ENCODE results near the gene HYDIN.

The HYDIN gene

GRCh38 chr16:71230122-71230845 is at the start of gene HYDIN:
TSS of gene HYDIN (minus strand) at chr16:71230722. CDS start at chr16:71186895, 43,827 bp downstream.
- DNase-seq (ENCODE audit: insufficient read length, low spot score) (peak; percentile 37), FAIRE-seq (no peak)

- FAIRE-seq, result peak; percentile 38
Observed at GRCh38 chr16:71276589-71277334, 46.2 kb upstream of the HYDIN start.

GRCh38 chr16:71273384-71273783 is 42.9 kb upstream of the HYDIN start:
- DNase-seq (ENCODE audit: insufficient read length, low spot score), result no peak
- no peak for FAIRE-seq

More at GRCh38 chr16:71276589-71277334, 46.2 kb upstream of the HYDIN start:
- DNase-seq (ENCODE audit: insufficient read length, low spot score), result no peak

GRCh38 chr16:71264299-71264698 is 33.8 kb upstream of the HYDIN start:
- FAIRE-seq (no peak), DNase-seq (ENCODE audit: insufficient read length, low spot score) (no peak)

GRCh38 chr16:71263582-71263981 is 33.1 kb upstream of the HYDIN start:
- no peak for FAIRE-seq

GRCh38 chr16:71262391-71262790 is 31.9 kb upstream of the HYDIN start:
- no peak for DNase-seq (ENCODE audit: insufficient read length, low spot score)
- no peak for FAIRE-seq

More at GRCh38 chr16:71263582-71263981, 33.1 kb upstream of the HYDIN start:
- DNase-seq (ENCODE audit: insufficient read length, low spot score), result no peak

- FAIRE-seq, result no peak
Observed at GRCh38 chr16:71260995-71261394, 30.5 kb upstream of the HYDIN start.

GRCh38 chr16:71259086-71259485 is 28.6 kb upstream of the HYDIN start:
- no peak for FAIRE-seq
- DNase-seq (ENCODE audit: insufficient read length, low spot score), result no peak

More at GRCh38 chr16:71260995-71261394, 30.5 kb upstream of the HYDIN start:
- DNase-seq (ENCODE audit: insufficient read length, low spot score), result no peak

GRCh38 chr16:71258372-71258771 is 27.9 kb upstream of the HYDIN start:
- DNase-seq (ENCODE audit: insufficient read length, low spot score) (no peak), FAIRE-seq (no peak)

GRCh38 chr16:71257768-71258167 is 27.2 kb upstream of the HYDIN start:
- DNase-seq (ENCODE audit: insufficient read length, low spot score) (no peak), FAIRE-seq (no peak)

- FAIRE-seq (no peak), DNase-seq (ENCODE audit: insufficient read length, low spot score) (no peak)
Observed at GRCh38 chr16:71255721-71256120, 25.2 kb upstream of the HYDIN start.

- no peak for FAIRE-seq
- no peak for DNase-seq (ENCODE audit: insufficient read length, low spot score)
Observed at GRCh38 chr16:71254832-71255525, 24.5 kb upstream of the HYDIN start.

- DNase-seq (ENCODE audit: insufficient read length, low spot score) (no peak), FAIRE-seq (no peak)
Observed at GRCh38 chr16:71250461-71251235, 20.1 kb upstream of the HYDIN start.

- FAIRE-seq, result peak; percentile 77
- no peak for DNase-seq (ENCODE audit: insufficient read length, low spot score)
Observed at GRCh38 chr16:71249399-71249798, 18.9 kb upstream of the HYDIN start.

- FAIRE-seq (no peak), DNase-seq (ENCODE audit: insufficient read length, low spot score) (no peak)
Observed at GRCh38 chr16:71247478-71247877, 17.0 kb upstream of the HYDIN start.

- FAIRE-seq, result no peak
- DNase-seq (ENCODE audit: insufficient read length, low spot score), result no peak
Observed at GRCh38 chr16:71246309-71246708, 15.8 kb upstream of the HYDIN start.

- DNase-seq (ENCODE audit: insufficient read length, low spot score) (no peak), FAIRE-seq (no peak)
Observed at GRCh38 chr16:71244521-71244920, 14.0 kb upstream of the HYDIN start.

- no peak for FAIRE-seq
- no peak for DNase-seq (ENCODE audit: insufficient read length, low spot score)
Observed at GRCh38 chr16:71242601-71243000, 12.1 kb upstream of the HYDIN start.

- DNase-seq (ENCODE audit: insufficient read length, low spot score), result no peak
- FAIRE-seq, result no peak
Observed at GRCh38 chr16:71242036-71242435, 11.5 kb upstream of the HYDIN start.

GRCh38 chr16:71229344-71229743 is 1.2 kb downstream of the HYDIN start:
- FAIRE-seq (no peak), DNase-seq (ENCODE audit: insufficient read length, low spot score) (no peak)

All from HTR-8/SVneo (cell line).